K562 (cell line): ENCODE measurements around the gene HSPA1L. TPM values are rescaled to one million over a fixed set of nuclear protein-coding genes. Genes with fewer than 3 reads are reported as not detected.
A peak's percentile ranks its signal among the peaks of the same experiment; 100 is the strongest.

ENCODE experiments used
- ATF1 ChIP-seq, 2 experiments: fragments of 450-650 bp in 1 of 2; IDR thresholded peaks; 2 replicates each; pipeline ENCODE4 v1.6.1; 2016; ENCODE audit warnings: missing compliant biosample characterization in 1 of 2, missing genetic modification characterization in 1 of 2
- DACH1 ChIP-seq: fragments of 450-650 bp; IDR thresholded peaks from 2 replicates; pipeline ENCODE4 v1.6.1; 2018; ENCODE audit not compliant: partially characterized antibody
- ELF4 ChIP-seq: fragments of 450-650 bp; formaldehyde crosslinking; IDR thresholded peaks from 2 replicates; pipeline ENCODE4 v1.4.0; 2022; ENCODE audit warnings: missing genetic modification characterization
- EWSR1 ChIP-seq: fragments of 450-650 bp; IDR thresholded peaks from 2 replicates; pipeline ENCODE4 v1.6.1; 2018; ENCODE audit warnings: borderline replicate concordance, mild to moderate bottlenecking, low read depth, moderate library complexity; ENCODE audit not compliant: partially characterized antibody
- FOXJ3 ChIP-seq: sonication (generic); formaldehyde crosslinking; IDR thresholded peaks from 2 replicates; pipeline ENCODE4 v1.4.0; 2020; ENCODE audit warnings: mild to moderate bottlenecking, missing genetic modification reagents
- FUS ChIP-seq: fragments of 200-400 bp; formaldehyde crosslinking; optimal IDR thresholded peaks from 2 replicates; pipeline ENCODE3; 2017; ENCODE audit warnings: low read depth, low read length
- KDM1A ChIP-seq, 2 experiments: fragments of 450-650 bp; IDR thresholded peaks; 2 replicates each; pipeline ENCODE4 v1.6.1; 2016; ENCODE audit warnings: mild to moderate bottlenecking in 2 of 2
- KLF6 ChIP-seq: fragments of 250-450 bp; sonication (Bioruptor Pico); IDR thresholded peaks from 2 replicates; pipeline ENCODE4 v1.4.0; 2020; ENCODE audit warnings: mild to moderate bottlenecking, moderate library complexity, borderline replicate concordance
- SMAD2 ChIP-seq: fragments of 150-350 bp; IDR thresholded peaks from 2 replicates; pipeline ENCODE4 v1.6.1; 2014; ENCODE audit warnings: low read depth, mild to moderate bottlenecking, low read length
- SMC3 ChIP-seq: conservative IDR thresholded peaks from 2 replicates; pipeline ENCODE4 v1.6.1; 2011; ENCODE audit warnings: low read depth, low read length, improper control_type of control experiment; ENCODE audit not compliant: insufficient read depth
- TAF15 ChIP-seq: fragments of 200-400 bp; formaldehyde crosslinking; IDR thresholded peaks from 2 replicates; pipeline ENCODE4 v1.6.1; 2017; ENCODE audit warnings: mild to moderate bottlenecking, low read depth, low read length, moderate library complexity
- TARDBP ChIP-seq: fragments of 450-650 bp; IDR thresholded peaks from 2 replicates; pipeline ENCODE4 v1.6.1; 2016
- TGIF2 ChIP-seq: sonication (generic); formaldehyde crosslinking; IDR thresholded peaks from 2 replicates; pipeline ENCODE4 v1.8.1; 2022; ENCODE audit warnings: mild to moderate bottlenecking, missing genetic modification reagents, moderate library complexity
- ZNF263 ChIP-seq: sonication (generic); formaldehyde crosslinking; IDR thresholded peaks from 2 replicates; pipeline ENCODE4 v1.8.0; 2022; ENCODE audit warnings: mild to moderate bottlenecking, missing genetic modification reagents, borderline replicate concordance
- ZNF668 ChIP-seq: fragments of 250-450 bp; sonication (Bioruptor Pico); IDR thresholded peaks from 2 replicates; pipeline ENCODE4 v1.8.0; 2022; ENCODE audit warnings: mild to moderate bottlenecking, inconsistent platforms
- polyA plus RNA-seq, 8 experiments: library from polyadenylated mRNA; depleted of rRNA in 4 of 8; stranded (reverse) in 5 of 8; unstranded in 3 of 8; fragments of >200 nt; fragmentation: Nextera tagmentation in 2 of 8; fragmentation: Illumina TruSeq in 1 of 8; extraction: Ambion mirVana in 2 of 8; extraction: Trizol in 1 of 8; gene quantifications; 2 replicates each; pipeline versions ENCODE4 v1.2.1 to v1.2.3, GENCODE V29; 2011 to 2014; ENCODE audit warnings: inconsistent platforms in 1 of 8, missing spikeins in 1 of 8
- total RNA-seq, 7 experiments: library from RNA; depleted of rRNA in 6 of 7; stranded (reverse); fragments of >200 nt in 6 of 7; fragmentation: Illumina TruSeq in 2 of 7; extraction: Trizol in 2 of 7; gene quantifications; 2 replicates each; pipeline versions ENCODE4 v1.2.1 to v1.2.3, GENCODE V29; 2011 to 2021; ENCODE audit warnings: low replicate concordance in 1 of 7
- TF ChIP-seq, protein P1 (sequence below): sonication (generic); formaldehyde crosslinking; IDR thresholded peaks from 2 replicates; pipeline ENCODE4 v1.8.1; 2023; ENCODE audit warnings: mild to moderate bottlenecking, missing genetic modification reagents
- TF ChIP-seq, protein P2 (sequence below): fragments of 250-450 bp; sonication (Bioruptor Pico); IDR thresholded peaks from 2 replicates; pipeline ENCODE4 v1.5.0; 2022; ENCODE audit warnings: mild to moderate bottlenecking
- TF ChIP-seq, protein P3 (sequence below): fragments of 250-450 bp; sonication (Bioruptor Pico); IDR thresholded peaks from 2 replicates; pipeline ENCODE4 v1.5.0; 2021
- TF ChIP-seq, protein P4 (sequence below): sonication (generic); formaldehyde crosslinking; IDR thresholded peaks from 2 replicates; pipeline ENCODE4 v1.8.0; 2022; ENCODE audit warnings: mild to moderate bottlenecking, missing genetic modification reagents, borderline replicate concordance

Gene HSPA1L
- total and polyA plus RNA-seq, 9 of the 15 experiments (the other 6 are each of a cell fraction or from before 2014, with no cell fraction given) = 0.14 to 2.1 (median 1.3) TPM

DNA sequence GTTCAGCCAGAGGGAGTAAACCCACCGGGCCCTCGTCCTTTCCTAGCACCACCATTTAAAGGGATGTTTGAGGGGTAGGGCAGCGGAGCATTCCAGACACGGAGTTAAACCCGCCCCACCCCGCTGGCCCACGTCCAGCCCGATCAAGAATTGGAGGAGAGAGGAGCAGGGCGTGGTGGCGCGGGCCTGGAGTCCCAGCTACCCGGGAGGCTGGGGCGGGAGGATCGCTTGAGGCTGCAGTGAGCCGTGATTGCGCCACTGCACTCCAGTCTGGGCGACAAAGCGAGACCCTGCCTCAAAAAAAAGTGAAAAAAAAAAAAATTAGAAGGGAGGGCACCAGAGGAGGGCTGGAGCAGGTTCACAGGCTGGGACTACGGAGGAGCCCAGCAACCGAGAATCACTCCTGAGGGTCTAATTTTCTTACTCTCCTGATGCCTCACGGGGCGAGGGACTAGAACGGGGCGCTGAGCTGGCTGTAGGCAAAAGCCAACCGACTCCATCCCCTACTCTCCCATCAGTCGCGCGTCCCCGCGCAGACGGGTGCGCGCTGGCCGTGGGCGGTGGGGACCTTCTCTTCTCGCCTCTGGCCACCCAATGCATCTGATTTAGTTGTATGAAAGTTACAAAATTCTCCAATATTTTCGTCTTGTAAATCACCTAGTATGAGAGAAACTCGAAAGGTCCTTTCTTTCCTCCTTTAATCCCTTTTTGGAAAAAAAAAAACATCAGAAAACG, 6.4 kb upstream of the HSPA1L start (continued):
- TF ChIP-seq, protein P1, sequence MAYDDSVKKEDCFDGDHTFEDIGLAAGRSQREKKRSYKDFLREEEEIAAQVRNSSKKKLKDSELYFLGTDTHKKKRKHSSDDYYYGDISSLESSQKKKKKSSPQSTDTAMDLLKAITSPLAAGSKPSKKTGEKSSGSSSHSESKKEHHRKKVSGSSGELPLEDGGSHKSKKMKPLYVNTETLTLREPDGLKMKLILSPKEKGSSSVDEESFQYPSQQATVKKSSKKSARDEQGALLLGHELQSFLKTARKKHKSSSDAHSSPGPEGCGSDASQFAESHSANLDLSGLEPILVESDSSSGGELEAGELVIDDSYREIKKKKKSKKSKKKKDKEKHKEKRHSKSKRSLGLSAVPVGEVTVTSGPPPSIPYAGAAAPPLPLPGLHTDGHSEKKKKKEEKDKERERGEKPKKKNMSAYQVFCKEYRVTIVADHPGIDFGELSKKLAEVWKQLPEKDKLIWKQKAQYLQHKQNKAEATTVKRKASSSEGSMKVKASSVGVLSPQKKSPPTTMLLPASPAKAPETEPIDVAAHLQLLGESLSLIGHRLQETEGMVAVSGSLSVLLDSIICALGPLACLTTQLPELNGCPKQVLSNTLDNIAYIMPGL (CRISPR knock-in tag) = peak; percentile 43; the same call in 1 of the 2 replicates
- TF ChIP-seq EWSR1 (no peak), ATF1 (CRISPR knock-in tag; IDR thresholded peaks at IDR 0.05) (no peak), ATF1 (tag; IDR thresholded peaks at IDR 0.05) (peak; percentile 38), KLF6 (CRISPR knock-in tag) (0 out of 2 replicates have a peak, but pooled peaks have one; percentile 26), FUS (no peak), TAF15 (no peak), DACH1 (no peak), ELF4 (CRISPR knock-in tag) (peak; percentile 58; the same call in 1 of the 2 replicates), SMAD2 (no peak), TARDBP (no peak), ZNF668 (CRISPR knock-in tag) (no peak), TGIF2 (CRISPR knock-in tag) (no peak), FOXJ3 (CRISPR knock-in tag) (no peak), SMC3 (no peak), KDM1A (IDR thresholded peaks at IDR 0.05) (no peak), ZNF263 (CRISPR knock-in tag) (peak; percentile 59; the same call in 1 of the 2 replicates)
- TF ChIP-seq, protein P2, sequence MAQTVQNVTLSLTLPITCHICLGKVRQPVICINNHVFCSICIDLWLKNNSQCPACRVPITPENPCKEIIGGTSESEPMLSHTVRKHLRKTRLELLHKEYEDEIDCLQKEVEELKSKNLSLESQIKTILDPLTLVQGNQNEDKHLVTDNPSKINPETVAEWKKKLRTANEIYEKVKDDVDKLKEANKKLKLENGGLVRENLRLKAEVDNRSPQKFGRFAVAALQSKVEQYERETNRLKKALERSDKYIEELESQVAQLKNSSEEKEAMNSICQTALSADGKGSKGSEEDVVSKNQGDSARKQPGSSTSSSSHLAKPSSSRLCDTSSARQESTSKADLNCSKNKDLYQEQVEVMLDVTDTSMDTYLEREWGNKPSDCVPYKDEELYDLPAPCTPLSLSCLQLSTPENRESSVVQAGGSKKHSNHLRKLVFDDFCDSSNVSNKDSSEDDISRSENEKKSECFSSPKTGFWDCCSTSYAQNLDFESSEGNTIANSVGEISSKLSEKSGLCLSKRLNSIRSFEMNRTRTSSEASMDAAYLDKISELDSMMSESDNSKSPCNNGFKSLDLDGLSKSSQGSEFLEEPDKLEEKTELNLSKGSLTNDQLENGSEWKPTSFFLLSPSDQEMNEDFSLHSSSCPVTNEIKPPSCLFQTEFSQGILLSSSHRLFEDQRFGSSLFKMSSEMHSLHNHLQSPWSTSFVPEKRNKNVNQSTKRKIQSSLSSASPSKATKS (CRISPR knock-in tag) = no peak
- TF ChIP-seq, protein P3, sequence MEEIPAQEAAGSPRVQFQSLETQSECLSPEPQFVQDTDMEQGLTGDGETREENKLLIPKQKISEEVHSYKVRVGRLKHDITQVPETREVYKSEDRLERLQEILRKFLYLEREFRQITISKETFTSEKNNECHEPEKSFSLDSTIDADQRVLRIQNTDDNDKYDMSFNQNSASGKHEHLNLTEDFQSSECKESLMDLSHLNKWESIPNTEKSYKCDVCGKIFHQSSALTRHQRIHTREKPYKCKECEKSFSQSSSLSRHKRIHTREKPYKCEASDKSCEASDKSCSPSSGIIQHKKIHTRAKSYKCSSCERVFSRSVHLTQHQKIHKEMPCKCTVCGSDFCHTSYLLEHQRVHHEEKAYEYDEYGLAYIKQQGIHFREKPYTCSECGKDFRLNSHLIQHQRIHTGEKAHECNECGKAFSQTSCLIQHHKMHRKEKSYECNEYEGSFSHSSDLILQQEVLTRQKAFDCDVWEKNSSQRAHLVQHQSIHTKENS (CRISPR knock-in tag) = no peak
- TF ChIP-seq, protein P4, sequence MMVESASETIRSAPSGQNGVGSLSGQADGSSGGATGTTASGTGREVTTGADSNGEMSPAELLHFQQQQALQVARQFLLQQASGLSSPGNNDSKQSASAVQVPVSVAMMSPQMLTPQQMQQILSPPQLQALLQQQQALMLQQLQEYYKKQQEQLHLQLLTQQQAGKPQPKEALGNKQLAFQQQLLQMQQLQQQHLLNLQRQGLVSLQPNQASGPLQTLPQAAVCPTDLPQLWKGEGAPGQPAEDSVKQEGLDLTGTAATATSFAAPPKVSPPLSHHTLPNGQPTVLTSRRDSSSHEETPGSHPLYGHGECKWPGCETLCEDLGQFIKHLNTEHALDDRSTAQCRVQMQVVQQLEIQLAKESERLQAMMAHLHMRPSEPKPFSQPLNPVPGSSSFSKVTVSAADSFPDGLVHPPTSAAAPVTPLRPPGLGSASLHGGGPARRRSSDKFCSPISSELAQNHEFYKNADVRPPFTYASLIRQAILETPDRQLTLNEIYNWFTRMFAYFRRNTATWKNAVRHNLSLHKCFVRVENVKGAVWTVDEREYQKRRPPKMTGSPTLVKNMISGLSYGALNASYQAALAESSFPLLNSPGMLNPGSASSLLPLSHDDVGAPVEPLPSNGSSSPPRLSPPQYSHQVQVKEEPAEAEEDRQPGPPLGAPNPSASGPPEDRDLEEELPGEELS = no peak; the same call in 1 of the 2 replicates
